GM18511 (cell line): ENCODE results near the gene DLG2.

ENCODE experiments used
- ATAC-seq: cut with Tn5 transposase; IDR thresholded peaks from one replicate; pipeline ENCODE4 v1.9.1; 2021; ENCODE audit warnings: mild to moderate bottlenecking, moderate library complexity; ENCODE audit not compliant: unreplicated experiment

Gene DLG2

DNA sequence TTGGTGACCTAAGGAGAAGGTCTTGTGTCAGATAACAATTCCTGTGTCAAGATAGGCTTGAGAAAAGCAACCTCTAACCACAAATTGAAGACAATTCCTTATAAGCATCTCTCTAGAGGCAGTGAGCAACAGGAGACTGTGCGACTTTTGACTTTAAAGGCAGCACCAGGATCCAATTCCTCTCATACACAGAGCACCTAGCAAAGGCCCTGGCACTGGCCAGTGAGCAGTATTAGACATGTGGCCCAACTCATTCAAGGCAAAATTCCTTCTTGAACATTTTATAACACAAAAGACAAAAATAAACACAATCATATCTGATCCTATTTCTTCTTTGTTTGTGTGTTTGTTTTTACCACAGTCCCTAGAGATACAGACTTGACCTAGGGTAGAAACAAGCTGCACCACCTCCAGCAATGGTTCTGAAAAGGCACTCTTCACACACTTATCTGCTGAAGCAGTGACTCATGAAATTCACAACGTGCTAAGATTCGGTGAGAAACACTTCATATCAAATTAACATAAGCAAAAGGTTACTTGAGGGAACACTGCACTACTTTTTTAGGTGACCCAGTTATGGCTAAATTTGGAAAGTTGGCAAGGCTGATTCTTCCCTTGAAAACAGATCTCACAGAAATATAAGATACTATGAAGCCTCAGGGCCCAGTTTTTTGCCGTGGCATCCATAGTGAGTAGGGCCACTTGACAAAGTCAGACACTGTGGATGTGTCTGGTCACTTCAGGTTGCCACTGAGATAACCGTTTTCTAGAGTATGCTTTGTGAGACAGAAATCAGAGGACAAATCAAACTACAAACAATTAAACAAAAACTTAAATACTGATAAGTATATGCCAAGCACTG lies 1018.9 kb downstream of the DLG2 start:
- ATAC-seq, result no peak

DNA sequence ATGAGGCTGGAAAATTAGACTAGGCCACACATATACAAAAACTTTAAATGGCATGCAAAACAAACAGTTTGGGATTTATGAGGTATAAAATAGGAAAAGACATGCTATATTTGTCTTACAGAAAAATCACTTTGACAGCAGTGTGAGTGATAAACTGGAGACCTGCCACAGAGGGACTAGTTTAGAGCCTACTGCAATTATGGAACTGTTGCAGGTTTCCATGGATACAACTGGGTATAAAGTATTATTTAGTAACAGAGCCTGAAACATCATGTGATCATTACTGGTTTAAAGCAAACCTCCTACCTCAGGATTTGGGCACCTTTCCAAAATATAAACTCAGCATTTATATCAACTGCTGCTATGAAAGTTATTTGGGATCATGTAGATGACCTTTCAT lies 1032.5 kb downstream of the DLG2 start:
- ATAC-seq, result no peak

DNA sequence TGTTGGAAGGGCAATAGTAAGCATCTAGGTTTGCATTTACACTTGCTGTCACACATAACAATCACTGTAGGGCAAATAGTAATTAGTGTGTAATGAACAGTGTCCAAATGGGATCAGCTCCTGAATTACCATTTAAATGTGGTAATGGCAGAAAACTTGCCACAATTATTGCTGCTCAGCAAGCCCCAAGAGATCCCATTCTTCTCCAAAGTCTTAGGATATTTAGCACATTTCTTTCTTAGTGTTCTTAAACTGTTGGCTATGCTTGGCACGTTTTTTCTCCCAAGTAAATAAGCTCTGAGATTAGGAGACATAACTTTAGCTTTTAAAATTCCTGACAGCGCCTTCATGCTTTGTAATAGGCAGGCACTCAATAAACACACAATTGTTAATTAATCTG lies 1037.0 kb downstream of the DLG2 start:
- ATAC-seq, result no peak

DNA sequence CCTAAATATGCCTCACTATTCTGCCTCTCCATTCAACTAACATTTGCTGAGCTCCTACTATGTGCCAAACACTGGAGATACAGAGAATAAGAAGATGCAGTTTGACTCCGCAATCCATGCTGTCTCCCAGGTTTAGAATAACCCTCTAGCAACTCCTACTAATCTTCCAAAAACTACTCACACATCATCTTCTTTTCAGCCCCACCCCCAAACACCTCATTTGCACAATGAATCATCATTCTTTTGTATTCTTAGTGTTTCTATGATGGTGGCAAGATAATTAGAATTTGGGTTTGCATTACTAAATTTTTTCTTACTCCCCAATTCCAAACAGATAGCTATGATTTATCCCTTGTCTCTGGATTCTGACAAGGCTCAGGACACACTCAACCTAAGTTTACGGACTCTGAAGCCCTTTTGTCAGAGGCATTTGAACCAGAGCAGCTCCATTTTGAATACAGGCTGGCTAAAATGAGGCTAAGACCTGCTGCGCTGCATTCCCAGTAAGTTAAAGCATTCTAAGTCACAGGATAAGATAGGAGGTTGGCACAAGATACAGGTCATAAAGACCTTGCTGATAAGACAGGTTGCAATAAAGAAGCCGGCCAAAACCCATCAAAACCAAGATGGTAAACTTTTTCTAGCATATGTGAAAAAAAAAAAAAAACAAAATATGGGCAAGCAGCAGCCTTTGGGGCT lies 1038.9 kb downstream of the DLG2 start:
- no peak for ATAC-seq

DNA sequence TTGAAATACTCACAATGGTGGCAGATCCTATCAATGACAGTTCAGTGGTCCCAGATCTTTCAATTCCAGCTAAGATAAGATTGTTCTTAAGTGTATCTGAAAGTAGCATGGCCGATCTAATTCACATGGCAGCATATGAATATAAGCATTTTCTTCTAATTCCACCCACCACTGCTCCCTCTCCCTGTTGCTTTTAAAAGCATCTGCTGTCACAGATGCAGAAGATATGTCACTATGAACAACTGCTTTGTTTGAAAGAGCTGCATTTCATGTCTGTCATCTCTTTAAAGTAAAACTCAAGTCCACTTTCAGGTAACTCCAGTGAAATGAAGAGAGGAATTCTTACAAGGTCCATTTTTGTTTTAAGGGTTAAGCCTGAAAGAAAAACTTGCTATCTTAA lies 1044.0 kb downstream of the DLG2 start:
- ATAC-seq, result no peak

DNA sequence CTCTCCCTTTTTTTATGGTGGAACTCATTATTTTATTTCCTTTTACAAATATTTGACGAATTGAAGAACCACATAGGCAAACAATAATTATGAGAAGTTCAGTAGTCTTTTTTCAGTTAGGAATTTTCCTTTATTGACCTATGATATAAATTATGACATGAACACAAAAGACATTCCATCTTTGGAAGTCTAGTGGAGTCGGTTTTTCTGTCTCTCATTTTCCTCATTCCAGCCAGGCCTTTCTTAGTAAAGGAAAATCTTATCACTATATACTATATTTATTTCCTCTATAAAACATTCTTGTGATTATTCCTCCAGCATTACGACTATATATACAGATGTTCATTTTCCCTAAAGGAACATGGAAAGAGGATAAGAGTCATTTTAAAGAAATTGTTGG lies 1046.1 kb downstream of the DLG2 start:
- ATAC-seq, result no peak

DNA sequence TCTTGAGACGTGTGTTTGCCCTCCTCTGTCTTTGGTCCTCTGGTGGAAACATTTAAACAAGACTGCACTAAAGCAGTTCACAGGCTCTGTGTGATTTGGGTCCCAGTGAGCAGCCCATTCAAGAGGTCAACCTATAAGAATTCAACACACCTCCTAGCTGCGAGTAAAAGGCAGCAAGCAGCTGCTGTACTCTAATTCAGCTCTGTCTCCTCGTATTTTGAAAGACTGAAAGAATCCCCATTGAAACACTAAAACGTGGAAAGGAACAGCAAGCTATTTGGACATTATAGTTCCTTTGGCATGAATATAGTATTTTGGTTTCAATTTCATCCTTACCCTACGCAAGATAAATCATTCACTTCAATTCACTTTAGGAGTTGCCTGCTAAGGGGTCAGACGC lies 1046.7 kb downstream of the DLG2 start:
- no peak for ATAC-seq

DNA sequence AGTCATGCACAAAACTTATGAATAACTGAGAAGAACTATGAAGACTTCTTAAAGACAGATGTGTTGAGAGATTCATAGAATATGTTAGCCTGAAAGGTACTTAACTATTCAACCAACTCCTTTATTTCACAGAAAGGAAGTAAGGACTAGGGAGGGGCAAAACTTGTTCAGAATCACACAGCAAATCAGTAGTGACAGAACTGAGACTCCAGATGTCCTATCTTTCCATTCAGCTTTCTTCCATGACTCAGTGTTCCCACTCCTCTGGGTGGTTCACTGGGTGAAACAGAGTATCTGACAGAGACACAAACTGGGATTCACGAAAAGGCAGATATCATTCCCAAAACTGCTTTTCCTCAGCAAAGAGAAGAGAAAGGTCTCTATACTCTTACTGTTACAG lies 1053.3 kb downstream of the DLG2 start:
- ATAC-seq, result no peak

- ATAC-seq, result no peak
Measured at GRCh38 chr11:84566671-84567070, 1060.5 kb downstream of the DLG2 start.

- no peak for ATAC-seq
Measured at GRCh38 chr11:84564867-84565184, 1062.3 kb downstream of the DLG2 start.

- ATAC-seq, result peak; percentile 92
Measured at GRCh38 chr11:84564180-84564866, 1062.8 kb downstream of the DLG2 start.

GRCh38 chr11:84563356-84563755 lies 1063.8 kb downstream of the DLG2 start:
- no peak for ATAC-seq

DNA sequence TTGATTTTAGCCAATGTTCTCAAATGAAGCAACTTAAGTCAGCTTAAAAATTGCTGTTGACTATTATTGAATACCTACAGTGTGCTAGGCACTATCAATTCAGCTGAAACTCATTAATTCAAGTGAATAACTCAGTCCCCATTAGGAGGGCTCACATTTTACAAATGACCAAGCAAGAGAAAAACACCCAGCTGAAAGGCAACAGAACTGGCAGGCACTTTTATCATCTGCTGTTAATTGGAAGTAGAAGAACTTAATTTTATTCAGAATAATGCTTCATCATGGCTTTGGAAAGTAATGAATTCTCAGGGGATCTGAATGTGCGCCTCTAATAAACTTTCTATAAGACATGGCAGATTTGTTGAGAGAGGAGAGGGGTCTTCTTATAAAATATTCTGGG lies 1066.9 kb downstream of the DLG2 start:
- no peak for ATAC-seq

DNA sequence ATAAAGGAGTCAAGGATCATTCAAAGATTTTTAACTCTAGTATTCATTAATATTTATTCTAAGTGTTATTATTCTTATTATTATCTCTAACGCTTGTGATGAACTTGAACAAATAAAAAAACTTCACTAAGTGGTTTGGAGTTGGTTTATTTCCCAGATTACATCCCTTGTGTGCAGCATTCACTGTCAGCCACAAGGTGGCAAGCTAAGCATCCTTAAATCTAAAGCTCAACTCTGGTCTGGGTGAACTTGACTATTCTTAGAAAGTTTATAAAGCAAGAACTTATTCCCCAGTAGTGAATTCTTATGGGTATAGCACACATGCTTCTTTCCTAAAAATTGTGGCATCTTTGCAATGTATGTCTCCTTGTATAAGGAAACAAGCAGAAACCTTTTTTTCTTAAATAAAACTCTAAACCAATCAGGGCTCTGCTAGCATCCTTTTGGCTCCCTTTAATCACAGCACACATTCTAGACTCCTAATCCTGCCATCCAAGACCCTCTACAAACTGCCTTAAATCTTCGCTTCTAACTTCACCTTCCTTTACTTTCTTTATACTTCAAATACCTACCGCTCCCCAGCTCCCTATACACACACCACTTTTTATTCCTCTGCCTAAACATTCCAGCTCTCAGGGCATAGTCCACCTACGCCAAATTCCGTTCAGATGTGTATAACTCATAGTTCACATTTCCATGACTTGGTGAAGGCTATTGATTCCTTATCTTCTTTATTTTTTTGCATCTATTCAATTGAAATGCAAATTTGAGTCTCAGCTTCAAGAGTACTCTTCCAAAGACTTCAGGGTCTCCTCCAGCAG lies 1068.8 kb downstream of the DLG2 start:
- peak; percentile 98 for ATAC-seq

DNA sequence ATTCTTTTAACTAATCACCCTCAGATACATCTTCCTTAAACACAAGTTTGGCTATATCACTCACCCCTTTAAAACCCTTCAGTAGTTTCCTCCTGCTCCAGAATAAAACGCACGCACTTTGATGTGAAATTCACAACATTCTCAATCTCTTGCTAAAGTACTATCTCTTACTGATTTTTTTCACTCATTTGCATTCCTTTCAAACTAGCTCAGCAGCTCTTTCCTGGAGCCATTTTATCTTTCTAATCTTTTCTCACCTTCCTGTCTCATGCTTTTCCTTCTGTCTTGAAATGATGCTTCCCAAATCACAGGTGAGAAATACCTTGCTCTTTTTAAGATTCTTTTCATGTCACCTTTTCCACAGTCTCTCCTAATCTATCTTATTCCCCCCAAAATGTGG lies 1074.4 kb downstream of the DLG2 start:
- ATAC-seq, result no peak

DNA sequence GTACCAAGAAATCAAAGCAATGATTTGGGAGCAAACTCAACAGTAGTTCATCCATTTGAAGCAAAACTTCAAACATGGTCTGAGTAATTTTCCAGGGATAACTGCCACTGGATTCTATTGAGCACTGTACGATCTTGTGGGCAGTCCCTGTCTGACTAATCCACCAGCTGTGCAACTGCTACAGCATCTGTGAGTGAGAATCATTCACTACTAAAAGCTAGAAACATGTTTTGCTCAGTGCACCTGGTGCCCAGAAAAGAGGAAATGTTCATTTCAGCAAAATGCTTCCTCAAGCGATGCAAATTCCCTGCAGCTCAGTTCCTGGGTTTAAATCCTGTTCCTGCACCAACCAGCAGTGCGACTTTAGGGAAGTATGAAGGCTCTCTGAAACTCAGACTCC lies 1077.9 kb downstream of the DLG2 start:
- peak; percentile 89 for ATAC-seq

- ATAC-seq, result no peak
Measured at GRCh38 chr11:84544566-84544965, 1082.6 kb downstream of the DLG2 start.

- no peak for ATAC-seq
Measured at GRCh38 chr11:84543367-84544159, 1083.6 kb downstream of the DLG2 start.

- no peak for ATAC-seq
Measured at GRCh38 chr11:84541731-84542340, 1085.3 kb downstream of the DLG2 start.

DNA sequence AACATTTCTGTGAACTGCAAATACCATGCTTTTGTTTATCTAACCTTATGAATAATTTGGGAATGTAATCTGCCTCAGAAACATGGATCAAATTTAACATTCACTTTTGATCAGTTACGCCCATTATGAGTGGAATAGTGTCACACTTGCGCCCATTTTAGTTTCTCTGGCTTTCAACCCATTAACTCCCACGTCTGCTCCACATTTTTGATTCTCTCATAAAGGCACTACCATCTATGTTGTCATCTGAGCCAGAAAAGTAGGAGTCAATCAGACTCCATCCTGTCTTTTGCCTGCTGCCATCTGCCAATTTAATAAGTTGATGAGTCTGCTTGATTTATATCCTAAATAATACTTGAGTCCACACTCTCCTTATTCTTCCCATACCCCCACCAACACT lies 1090.7 kb downstream of the DLG2 start:
- no peak for ATAC-seq
